GM18502 (cell line): Measurements from ENCODE around the gene CEP192.
"Not testable (repeated sequence)": the region's sequence is repeated elsewhere in the genome, so short reads cannot be mapped to it uniquely, and the experiment has no call there.

Experiments used
- ATAC-seq: cut with Tn5 transposase; IDR thresholded peaks from one replicate; pipeline ENCODE4 v1.9.1; 2021; ENCODE audit warnings: mild to moderate bottlenecking; ENCODE audit not compliant: unreplicated experiment, poor library complexity

Gene CEP192

GRCh38 chr18:13086906-13087305 is 95.7 kb downstream of the CEP192 start:
- ATAC-seq: no peak

- ATAC-seq: no peak
Measured at GRCh38 chr18:13095466-13095865, 104.3 kb downstream of the CEP192 start.

GRCh38 chr18:13096232-13096631 is 105.1 kb downstream of the CEP192 start:
- no peak for ATAC-seq

GRCh38 chr18:13096719-13097118 is 105.6 kb downstream of the CEP192 start:
- no peak for ATAC-seq

GRCh38 chr18:13098104-13098503 is 106.9 kb downstream of the CEP192 start:
- ATAC-seq: not testable (repeated sequence)

- no peak for ATAC-seq
Measured at GRCh38 chr18:13099113-13099512, 108.0 kb downstream of the CEP192 start.

GRCh38 chr18:13100942-13101658 is 109.9 kb downstream of the CEP192 start:
- ATAC-seq: no peak

- no peak for ATAC-seq
Measured at GRCh38 chr18:13101659-13102197, 110.6 kb downstream of the CEP192 start.

- no peak for ATAC-seq
Measured at GRCh38 chr18:13103366-13103765, 112.2 kb downstream of the CEP192 start.

- ATAC-seq: no peak
Measured at GRCh38 chr18:13105059-13105458, 113.9 kb downstream of the CEP192 start.

- no peak for ATAC-seq
Measured at GRCh38 chr18:13107074-13107473, 115.9 kb downstream of the CEP192 start.

GRCh38 chr18:13108330-13108729 is 117.2 kb downstream of the CEP192 start:
- ATAC-seq: no peak

GRCh38 chr18:13110559-13110958 is 119.4 kb downstream of the CEP192 start:
- no peak for ATAC-seq

GRCh38 chr18:13112982-13113381 is 121.8 kb downstream of the CEP192 start:
- ATAC-seq: no peak

GRCh38 chr18:13120255-13120654 is 129.1 kb downstream of the CEP192 start:
- ATAC-seq: no peak

GRCh38 chr18:13120983-13121441 is 129.8 kb downstream of the CEP192 start:
- no peak for ATAC-seq

- ATAC-seq: no peak
Measured at GRCh38 chr18:13124411-13124810, 133.2 kb downstream of the CEP192 start.

GRCh38 chr18:13125191-13125590 is 134.0 kb downstream of the CEP192 start:
- ATAC-seq: no peak

GRCh38 chr18:13126966-13127598 is 135.9 kb downstream of the CEP192 start:
- ATAC-seq: no peak

GRCh38 chr18:13131283-13131682 is 140.1 kb downstream of the CEP192 start:
- ATAC-seq: no peak

GRCh38 chr18:13134551-13135401 is 143.6 kb downstream of the CEP192 start:
- no peak for ATAC-seq
